WTC11 (cell line): ENCODE measurements around the gene MCF2L. TPM values are rescaled to one million over a fixed set of nuclear protein-coding genes. Genes with fewer than 3 reads are reported as not detected.

Experiments used
- ATAC-seq: fragments of 200-7000 bp; cut with Tn5 transposase; 2 replicates; pipeline ENCODE4 v1.10.0; 2021; ENCODE audit warnings: mild to moderate bottlenecking, moderate library complexity
- CTCF ChIA-PET: fragments of 300-600 bp; sonication (Branson Sonifier 250); formaldehyde crosslinking; loops from one replicate; lab custom pipeline; 2021; ENCODE audit warnings: antibody characterized with exemption; lab: Charles Lee
- POLR2A ChIA-PET: fragments of 350-600 bp; sonication (Branson Sonifier 250); formaldehyde crosslinking; loops from one replicate; lab custom pipeline; 2021; ENCODE audit warnings: antibody characterized with exemption; lab: Charles Lee
- DNase-seq: peaks from one replicate; pipeline ENCODE4 v3.0.0; 2021; ENCODE audit warnings: low spot score
- H3K27ac Mint-ChIP-seq: 2 replicates; pipeline ENCODE4 v1.8.0; 2021; ENCODE audit warnings: mixed read lengths
- H3K27me3 Mint-ChIP-seq: 2 replicates; pipeline ENCODE4 v1.8.0; 2021; ENCODE audit warnings: low read depth, mild to moderate bottlenecking, moderate library complexity, mixed read lengths
- H3K36me3 Mint-ChIP-seq: 2 replicates; pipeline ENCODE4 v1.8.0; 2021; ENCODE audit warnings: mixed read lengths
- H3K4me1 Mint-ChIP-seq: 2 replicates; pipeline ENCODE4 v1.8.0; 2022; ENCODE audit warnings: mixed read lengths
- H3K4me3 Mint-ChIP-seq: 2 replicates; pipeline ENCODE4 v1.8.0; 2021; ENCODE audit warnings: mild to moderate bottlenecking, moderate library complexity, mixed read lengths
- H3K9me3 Mint-ChIP-seq: 2 replicates; pipeline ENCODE4 v1.8.0; 2021; ENCODE audit warnings: mixed read lengths
- CREM ChIP-seq: sonication (generic); formaldehyde crosslinking; IDR thresholded peaks from 2 replicates; pipeline ENCODE4 v1.8.1; 2022; ENCODE audit warnings: mild to moderate bottlenecking, missing genetic modification reagents, moderate library complexity
- EMX1 ChIP-seq: fragments of 250-450 bp; sonication (Bioruptor Pico); IDR thresholded peaks from 2 replicates; pipeline ENCODE4 v1.8.0; 2021; ENCODE audit warnings: mild to moderate bottlenecking
- FOXP1 ChIP-seq: sonication (generic); formaldehyde crosslinking; IDR thresholded peaks from 2 replicates; pipeline ENCODE4 v1.8.0; 2022; ENCODE audit warnings: missing genetic modification reagents, mild to moderate bottlenecking, moderate library complexity, borderline replicate concordance
- KAT7 ChIP-seq: sonication (generic); formaldehyde crosslinking; IDR thresholded peaks from 2 replicates; pipeline ENCODE4 v1.8.1; 2023; ENCODE audit warnings: missing genetic modification reagents, mild to moderate bottlenecking, borderline replicate concordance
- NR1H2 ChIP-seq: sonication (generic); formaldehyde crosslinking; IDR thresholded peaks from 2 replicates; pipeline ENCODE4 v1.9.0; 2021; ENCODE audit warnings: mild to moderate bottlenecking, moderate library complexity, missing genetic modification reagents
- RELA ChIP-seq: sonication (generic); formaldehyde crosslinking; IDR thresholded peaks from 2 replicates; pipeline ENCODE4 v1.8.1; 2022; ENCODE audit warnings: missing genetic modification reagents, mild to moderate bottlenecking, borderline replicate concordance
- SOX15 ChIP-seq: fragments of 250-450 bp; sonication (Bioruptor Pico); IDR thresholded peaks from 2 replicates; pipeline ENCODE4 v1.9.0; 2021; ENCODE audit warnings: mild to moderate bottlenecking
- ZBTB43 ChIP-seq: sonication (generic); formaldehyde crosslinking; IDR thresholded peaks from 2 replicates; pipeline ENCODE4 v1.8.1; 2023; ENCODE audit warnings: mild to moderate bottlenecking, missing genetic modification reagents
- ZNF281 ChIP-seq: sonication (generic); formaldehyde crosslinking; IDR thresholded peaks from 2 replicates; pipeline ENCODE4 v1.8.0; 2023; ENCODE audit warnings: mild to moderate bottlenecking, missing genetic modification reagents
- total RNA-seq: library from RNA; stranded (reverse); gene quantifications from 3 replicates; pipeline ENCODE4 v1.2.3, GENCODE V29; 2021
- TF ChIP-seq, protein P1 (sequence below): sonication (generic); formaldehyde crosslinking; IDR thresholded peaks from 2 replicates; pipeline ENCODE4 v1.8.1; 2023; ENCODE audit warnings: mild to moderate bottlenecking, missing genetic modification reagents, moderate library complexity
- TF ChIP-seq, protein P2 (sequence below): sonication (generic); formaldehyde crosslinking; IDR thresholded peaks from 2 replicates; pipeline ENCODE4 v1.8.1; 2022; ENCODE audit warnings: low read depth, missing genetic modification reagents, borderline replicate concordance
- TF ChIP-seq, protein P3 (sequence below): sonication (generic); formaldehyde crosslinking; conservative IDR thresholded peaks from 2 replicates; pipeline ENCODE4 v1.8.1; 2023; ENCODE audit warnings: mild to moderate bottlenecking, low read depth, missing genetic modification reagents, moderate library complexity
- TF ChIP-seq, protein P4 (sequence below): sonication (generic); formaldehyde crosslinking; IDR thresholded peaks from 2 replicates; pipeline ENCODE4 v1.8.0; 2022; ENCODE audit warnings: missing genetic modification reagents
- TF ChIP-seq, protein P5 (sequence below): fragments of 250-450 bp; sonication (Bioruptor Pico); IDR thresholded peaks from 2 replicates; pipeline ENCODE4 v1.9.0; 2021; ENCODE audit warnings: moderate library complexity, mild to moderate bottlenecking, inconsistent platforms, borderline replicate concordance

Gene MCF2L
- total RNA-seq, 1 experiment from 2014 or later: 34.8 TPM

DNA sequence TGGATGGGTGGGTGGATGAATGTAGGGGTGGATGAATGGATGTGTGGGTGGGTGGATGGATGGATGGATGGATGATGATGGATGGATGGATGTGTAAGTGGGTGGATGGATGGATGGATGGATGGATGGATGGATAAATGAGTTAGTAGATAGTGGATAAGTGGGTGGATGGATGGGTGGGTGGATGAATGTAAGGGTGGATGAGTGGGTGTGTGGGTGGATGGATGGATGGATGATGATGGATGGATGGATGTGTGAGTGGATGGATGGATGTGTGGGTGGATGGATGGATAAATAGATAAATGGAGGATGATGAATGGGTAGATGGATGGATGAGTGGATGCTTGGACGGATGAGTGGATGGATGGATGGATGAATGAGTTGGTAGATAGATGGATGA lies 3.2 kb downstream of the MCF2L start:
- peaks cover 15% of the 10 kb centered on the region for H3K9me3 Mint-ChIP-seq
- peaks cover 16% of the 10 kb centered on the region for H3K27me3 Mint-ChIP-seq
- H3K4me3 Mint-ChIP-seq: no peak overlapping the region
- POLR2A ChIA-PET: no interaction called here
- TF ChIP-seq SOX15 (no peak), RELA (no peak), NR1H2 (CRISPR knock-in tag) (no peak), CREM (CRISPR knock-in tag) (no peak), EMX1 (CRISPR knock-in tag) (no peak), KAT7 (CRISPR knock-in tag) (no peak), ZBTB43 (CRISPR knock-in tag) (no peak), ZNF281 (CRISPR knock-in tag) (no peak), FOXP1 (CRISPR knock-in tag) (no peak)
- TF ChIP-seq, protein P1, sequence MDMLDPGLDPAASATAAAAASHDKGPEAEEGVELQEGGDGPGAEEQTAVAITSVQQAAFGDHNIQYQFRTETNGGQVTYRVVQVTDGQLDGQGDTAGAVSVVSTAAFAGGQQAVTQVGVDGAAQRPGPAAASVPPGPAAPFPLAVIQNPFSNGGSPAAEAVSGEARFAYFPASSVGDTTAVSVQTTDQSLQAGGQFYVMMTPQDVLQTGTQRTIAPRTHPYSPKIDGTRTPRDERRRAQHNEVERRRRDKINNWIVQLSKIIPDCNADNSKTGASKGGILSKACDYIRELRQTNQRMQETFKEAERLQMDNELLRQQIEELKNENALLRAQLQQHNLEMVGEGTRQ (CRISPR knock-in tag): no peak
- TF ChIP-seq, protein P2, sequence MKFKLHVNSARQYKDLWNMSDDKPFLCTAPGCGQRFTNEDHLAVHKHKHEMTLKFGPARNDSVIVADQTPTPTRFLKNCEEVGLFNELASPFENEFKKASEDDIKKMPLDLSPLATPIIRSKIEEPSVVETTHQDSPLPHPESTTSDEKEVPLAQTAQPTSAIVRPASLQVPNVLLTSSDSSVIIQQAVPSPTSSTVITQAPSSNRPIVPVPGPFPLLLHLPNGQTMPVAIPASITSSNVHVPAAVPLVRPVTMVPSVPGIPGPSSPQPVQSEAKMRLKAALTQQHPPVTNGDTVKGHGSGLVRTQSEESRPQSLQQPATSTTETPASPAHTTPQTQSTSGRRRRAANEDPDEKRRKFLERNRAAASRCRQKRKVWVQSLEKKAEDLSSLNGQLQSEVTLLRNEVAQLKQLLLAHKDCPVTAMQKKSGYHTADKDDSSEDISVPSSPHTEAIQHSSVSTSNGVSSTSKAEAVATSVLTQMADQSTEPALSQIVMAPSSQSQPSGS: no peak
- TF ChIP-seq, protein P3, sequence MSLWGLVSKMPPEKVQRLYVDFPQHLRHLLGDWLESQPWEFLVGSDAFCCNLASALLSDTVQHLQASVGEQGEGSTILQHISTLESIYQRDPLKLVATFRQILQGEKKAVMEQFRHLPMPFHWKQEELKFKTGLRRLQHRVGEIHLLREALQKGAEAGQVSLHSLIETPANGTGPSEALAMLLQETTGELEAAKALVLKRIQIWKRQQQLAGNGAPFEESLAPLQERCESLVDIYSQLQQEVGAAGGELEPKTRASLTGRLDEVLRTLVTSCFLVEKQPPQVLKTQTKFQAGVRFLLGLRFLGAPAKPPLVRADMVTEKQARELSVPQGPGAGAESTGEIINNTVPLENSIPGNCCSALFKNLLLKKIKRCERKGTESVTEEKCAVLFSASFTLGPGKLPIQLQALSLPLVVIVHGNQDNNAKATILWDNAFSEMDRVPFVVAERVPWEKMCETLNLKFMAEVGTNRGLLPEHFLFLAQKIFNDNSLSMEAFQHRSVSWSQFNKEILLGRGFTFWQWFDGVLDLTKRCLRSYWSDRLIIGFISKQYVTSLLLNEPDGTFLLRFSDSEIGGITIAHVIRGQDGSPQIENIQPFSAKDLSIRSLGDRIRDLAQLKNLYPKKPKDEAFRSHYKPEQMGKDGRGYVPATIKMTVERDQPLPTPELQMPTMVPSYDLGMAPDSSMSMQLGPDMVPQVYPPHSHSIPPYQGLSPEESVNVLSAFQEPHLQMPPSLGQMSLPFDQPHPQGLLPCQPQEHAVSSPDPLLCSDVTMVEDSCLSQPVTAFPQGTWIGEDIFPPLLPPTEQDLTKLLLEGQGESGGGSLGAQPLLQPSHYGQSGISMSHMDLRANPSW (CRISPR knock-in tag): no peak
- TF ChIP-seq, protein P4, sequence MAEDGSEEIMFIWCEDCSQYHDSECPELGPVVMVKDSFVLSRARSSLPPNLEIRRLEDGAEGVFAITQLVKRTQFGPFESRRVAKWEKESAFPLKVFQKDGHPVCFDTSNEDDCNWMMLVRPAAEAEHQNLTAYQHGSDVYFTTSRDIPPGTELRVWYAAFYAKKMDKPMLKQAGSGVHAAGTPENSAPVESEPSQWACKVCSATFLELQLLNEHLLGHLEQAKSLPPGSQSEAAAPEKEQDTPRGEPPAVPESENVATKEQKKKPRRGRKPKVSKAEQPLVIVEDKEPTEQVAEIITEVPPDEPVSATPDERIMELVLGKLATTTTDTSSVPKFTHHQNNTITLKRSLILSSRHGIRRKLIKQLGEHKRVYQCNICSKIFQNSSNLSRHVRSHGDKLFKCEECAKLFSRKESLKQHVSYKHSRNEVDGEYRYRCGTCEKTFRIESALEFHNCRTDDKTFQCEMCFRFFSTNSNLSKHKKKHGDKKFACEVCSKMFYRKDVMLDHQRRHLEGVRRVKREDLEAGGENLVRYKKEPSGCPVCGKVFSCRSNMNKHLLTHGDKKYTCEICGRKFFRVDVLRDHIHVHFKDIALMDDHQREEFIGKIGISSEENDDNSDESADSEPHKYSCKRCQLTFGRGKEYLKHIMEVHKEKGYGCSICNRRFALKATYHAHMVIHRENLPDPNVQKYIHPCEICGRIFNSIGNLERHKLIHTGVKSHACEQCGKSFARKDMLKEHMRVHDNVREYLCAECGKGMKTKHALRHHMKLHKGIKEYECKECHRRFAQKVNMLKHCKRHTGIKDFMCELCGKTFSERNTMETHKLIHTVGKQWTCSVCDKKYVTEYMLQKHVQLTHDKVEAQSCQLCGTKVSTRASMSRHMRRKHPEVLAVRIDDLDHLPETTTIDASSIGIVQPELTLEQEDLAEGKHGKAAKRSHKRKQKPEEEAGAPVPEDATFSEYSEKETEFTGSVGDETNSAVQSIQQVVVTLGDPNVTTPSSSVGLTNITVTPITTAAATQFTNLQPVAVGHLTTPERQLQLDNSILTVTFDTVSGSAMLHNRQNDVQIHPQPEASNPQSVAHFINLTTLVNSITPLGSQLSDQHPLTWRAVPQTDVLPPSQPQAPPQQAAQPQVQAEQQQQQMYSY (CRISPR knock-in tag): no peak
- TF ChIP-seq, protein P5, sequence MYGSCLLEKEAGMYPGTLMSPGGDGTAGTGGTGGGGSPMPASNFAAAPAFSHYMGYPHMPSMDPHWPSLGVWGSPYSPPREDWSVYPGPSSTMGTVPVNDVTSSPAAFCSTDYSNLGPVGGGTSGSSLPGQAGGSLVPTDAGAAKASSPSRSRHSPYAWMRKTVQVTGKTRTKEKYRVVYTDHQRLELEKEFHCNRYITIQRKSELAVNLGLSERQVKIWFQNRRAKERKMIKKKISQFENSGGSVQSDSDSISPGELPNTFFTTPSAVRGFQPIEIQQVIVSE (CRISPR knock-in tag): no peak
- DNase-seq (no peak), ATAC-seq (no peak)
- H3K27ac Mint-ChIP-seq: no peak overlapping the region
- CTCF ChIA-PET: no interaction called here
- H3K4me1 Mint-ChIP-seq: peaks cover 11% of the 10 kb centered on the region
- no peaks in the 10 kb centered on the region; the same call in 1 of the 2 replicates for H3K36me3 Mint-ChIP-seq
